ENCODE measurements around the gene SENP5. TPM values are rescaled to one million over a fixed set of nuclear protein-coding genes. Genes with fewer than 3 reads are reported as not detected.
"Not testable (repeated sequence)": the region's sequence is repeated elsewhere in the genome, so short reads cannot be mapped to it uniquely, and the experiment has no call there.

Gene SENP5
- total RNA-seq, 1 experiment from 2014 or later, result 27.6 TPM

DNA sequence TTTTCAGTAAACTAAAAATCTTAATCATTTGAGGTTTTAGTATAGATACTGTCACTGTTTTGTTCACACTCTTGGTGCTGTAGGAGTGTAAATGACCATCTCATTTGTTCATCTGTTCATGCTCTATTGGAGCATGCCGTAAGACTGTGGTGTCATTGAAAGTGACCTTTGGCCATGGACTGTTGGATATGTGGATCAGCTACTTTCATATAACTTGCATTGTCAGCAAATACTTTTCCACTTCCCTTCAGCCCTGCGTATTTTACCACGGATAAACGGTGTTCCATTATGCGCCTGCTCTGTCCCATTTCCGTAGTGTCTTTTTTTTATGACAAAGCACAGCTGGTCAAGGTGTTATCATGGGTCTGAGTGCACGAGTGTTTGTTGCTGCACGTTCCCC is 32.6 kb upstream of the SENP5 start:
- H3K79me2 ChIP-seq (ENCODE audit: insufficient read depth, low read length), result no peaks in the 10 kb centered on the region
- H4K20me1 ChIP-seq (ENCODE audit: insufficient read depth), result no peaks in the 10 kb centered on the region
- TF ChIP-seq POLR2A (IDR thresholded peaks at IDR 0.05; ENCODE audit: borderline replicate concordance, extremely low read depth, insufficient read depth, insufficient read length) (no peak), JUND (IDR thresholded peaks at IDR 0.05) (no peak), YY1 (IDR thresholded peaks at IDR 0.05; ENCODE audit: extremely low read depth, insufficient replicate concordance, low read depth, low read length) (no peak), ZNF274 (IDR thresholded peaks at IDR 0.05; ENCODE audit: low read depth, low read length) (no peak), POLR2AphosphoS5 (IDR thresholded peaks at IDR 0.05; ENCODE audit: low read depth, low read length) (no peak), SIN3A (IDR thresholded peaks at IDR 0.05; ENCODE audit: low read depth) (no peak), ELF1 (IDR thresholded peaks at IDR 0.05; ENCODE audit: borderline replicate concordance, low read depth) (no peak), ZFX (IDR thresholded peaks at IDR 0.05) (no peak), EZH2phosphoT487 (IDR thresholded peaks at IDR 0.05; ENCODE audit: borderline replicate concordance) (no peak), CEBPB (IDR thresholded peaks at IDR 0.05; ENCODE audit: low read depth) (no peak), CBX3 (IDR thresholded peaks at IDR 0.05; ENCODE audit: low read depth) (no peak), FOSL1 (IDR thresholded peaks at IDR 0.05; ENCODE audit: low read depth) (no peak), SRF (IDR thresholded peaks at IDR 0.05; ENCODE audit: low read depth) (no peak), RAD21 (IDR thresholded peaks at IDR 0.05; ENCODE audit: low read depth) (no peak), SP1 (IDR thresholded peaks at IDR 0.05; ENCODE audit: low read depth) (no peak), TCF7L2 (IDR thresholded peaks at IDR 0.05; ENCODE audit: borderline replicate concordance, extremely low read depth, insufficient read depth, insufficient read length) (no peak)
- TF ChIP-seq, protein P1, sequence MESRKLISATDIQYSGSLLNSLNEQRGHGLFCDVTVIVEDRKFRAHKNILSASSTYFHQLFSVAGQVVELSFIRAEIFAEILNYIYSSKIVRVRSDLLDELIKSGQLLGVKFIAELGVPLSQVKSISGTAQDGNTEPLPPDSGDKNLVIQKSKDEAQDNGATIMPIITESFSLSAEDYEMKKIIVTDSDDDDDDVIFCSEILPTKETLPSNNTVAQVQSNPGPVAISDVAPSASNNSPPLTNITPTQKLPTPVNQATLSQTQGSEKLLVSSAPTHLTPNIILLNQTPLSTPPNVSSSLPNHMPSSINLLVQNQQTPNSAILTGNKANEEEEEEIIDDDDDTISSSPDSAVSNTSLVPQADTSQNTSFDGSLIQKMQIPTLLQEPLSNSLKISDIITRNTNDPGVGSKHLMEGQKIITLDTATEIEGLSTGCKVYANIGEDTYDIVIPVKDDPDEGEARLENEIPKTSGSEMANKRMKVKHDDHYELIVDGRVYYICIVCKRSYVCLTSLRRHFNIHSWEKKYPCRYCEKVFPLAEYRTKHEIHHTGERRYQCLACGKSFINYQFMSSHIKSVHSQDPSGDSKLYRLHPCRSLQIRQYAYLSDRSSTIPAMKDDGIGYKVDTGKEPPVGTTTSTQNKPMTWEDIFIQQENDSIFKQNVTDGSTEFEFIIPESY (IDR thresholded peaks at IDR 0.05; ENCODE audit: extremely low read depth, insufficient replicate concordance, low read length), result no peak
- TF ChIP-seq, protein P2, sequence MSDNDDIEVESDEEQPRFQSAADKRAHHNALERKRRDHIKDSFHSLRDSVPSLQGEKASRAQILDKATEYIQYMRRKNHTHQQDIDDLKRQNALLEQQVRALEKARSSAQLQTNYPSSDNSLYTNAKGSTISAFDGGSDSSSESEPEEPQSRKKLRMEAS (IDR thresholded peaks at IDR 0.05), result no peak
- TF ChIP-seq, protein P3, sequence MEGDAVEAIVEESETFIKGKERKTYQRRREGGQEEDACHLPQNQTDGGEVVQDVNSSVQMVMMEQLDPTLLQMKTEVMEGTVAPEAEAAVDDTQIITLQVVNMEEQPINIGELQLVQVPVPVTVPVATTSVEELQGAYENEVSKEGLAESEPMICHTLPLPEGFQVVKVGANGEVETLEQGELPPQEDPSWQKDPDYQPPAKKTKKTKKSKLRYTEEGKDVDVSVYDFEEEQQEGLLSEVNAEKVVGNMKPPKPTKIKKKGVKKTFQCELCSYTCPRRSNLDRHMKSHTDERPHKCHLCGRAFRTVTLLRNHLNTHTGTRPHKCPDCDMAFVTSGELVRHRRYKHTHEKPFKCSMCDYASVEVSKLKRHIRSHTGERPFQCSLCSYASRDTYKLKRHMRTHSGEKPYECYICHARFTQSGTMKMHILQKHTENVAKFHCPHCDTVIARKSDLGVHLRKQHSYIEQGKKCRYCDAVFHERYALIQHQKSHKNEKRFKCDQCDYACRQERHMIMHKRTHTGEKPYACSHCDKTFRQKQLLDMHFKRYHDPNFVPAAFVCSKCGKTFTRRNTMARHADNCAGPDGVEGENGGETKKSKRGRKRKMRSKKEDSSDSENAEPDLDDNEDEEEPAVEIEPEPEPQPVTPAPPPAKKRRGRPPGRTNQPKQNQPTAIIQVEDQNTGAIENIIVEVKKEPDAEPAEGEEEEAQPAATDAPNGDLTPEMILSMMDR (IDR thresholded peaks at IDR 0.05 in 2 of 3, conservative IDR thresholded peaks at IDR 0.05 in 1 of 3; ENCODE audit: borderline replicate concordance in 1 of 3, insufficient read depth in 1 of 3, low read depth in 2 of 3, low read length in 2 of 3), result no peak
- no peak overlapping the region for H3K9ac ChIP-seq (ENCODE audit: low read length)
- no peak overlapping the region for H3K4me3 ChIP-seq (replicated peaks in 1 of 2; ENCODE audit: low read depth in 1 of 2, low read length in 2 of 2)
- BruUV-seq (replicated peaks), result no TSS peak
- ATAC-seq (no peak), DNase-seq (ENCODE audit: low read depth, low spot score) (no peak)
- no peak overlapping the region for H3K27ac ChIP-seq (ENCODE audit: low read depth, low read length)
- no peaks in the 10 kb centered on the region for H3K9me3 ChIP-seq (ENCODE audit: control insufficient read depth in 1 of 2, insufficient read depth in 1 of 2, low read depth in 1 of 2, low read length in 2 of 2)
- ChIA-PET CTCF (no interaction called here), POLR2A (interaction anchor here (0.7 kb wide), 1 partner anchor 60 kb away, joined by 3 read pairs; no protein-coding TSS in a partner anchor), RAD21 (ENCODE audit: low non-redundant PET in 1 of 2, low total read pairs in 2 of 2, uncharacterized antibody in 2 of 2, unreplicated experiment in 2 of 2) (no interaction called here)
- H3K36me3 ChIP-seq (ENCODE audit: control insufficient read depth in 1 of 2, insufficient read depth in 2 of 2, low read length in 2 of 2), result peaks cover 0 to 3% of the 10 kb centered on the region in 2 experiments; a peak in 1 of 4 replicates
- no peak overlapping the region for H3K4me2 ChIP-seq (ENCODE audit: low read length)
- H3K9me2 ChIP-seq (ENCODE audit: insufficient read depth), result no peaks in the 10 kb centered on the region
- H2AFZ ChIP-seq (ENCODE audit: low read depth, low read length, poor library complexity, severe bottlenecking), result no peak overlapping the region
- H3K4me1 ChIP-seq (ENCODE audit: control insufficient read depth in 1 of 2, insufficient read depth in 2 of 2, low read length in 2 of 2), result no peaks in the 10 kb centered on the region
- no peaks in the 10 kb centered on the region for H3K27me3 ChIP-seq (ENCODE audit: insufficient read depth, low read length)
- intact Hi-C loops (cut with micrococcal nuclease), result no loop called here

DNA sequence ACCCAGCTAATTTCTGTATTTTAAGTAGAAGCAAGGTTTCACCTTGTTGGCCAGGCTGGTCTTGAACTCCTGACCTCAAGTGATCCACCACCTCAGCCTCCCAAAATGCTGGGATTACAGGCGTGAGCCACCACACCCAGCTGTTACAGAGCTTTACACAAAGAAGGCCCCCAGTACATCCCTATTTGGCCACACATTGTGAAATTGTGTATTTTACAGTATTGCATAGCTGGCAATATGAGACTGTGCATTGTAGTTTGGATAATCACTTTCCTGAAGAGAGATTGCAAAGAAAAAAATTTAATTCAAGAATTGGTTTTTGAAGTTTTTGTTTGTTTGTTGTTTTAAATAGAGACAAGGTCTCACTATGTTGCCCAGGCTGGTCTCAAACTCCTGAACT is 31.1 kb upstream of the SENP5 start:
- RAD21 ChIA-PET (ENCODE audit: low non-redundant PET in 1 of 2, low total read pairs in 2 of 2, uncharacterized antibody in 2 of 2, unreplicated experiment in 2 of 2); POLR2A ChIA-PET; H3K27me3 ChIP-seq (ENCODE audit: insufficient read depth, low read length); CTCF ChIA-PET; H4K20me1 ChIP-seq (ENCODE audit: insufficient read depth); DNase-seq (ENCODE audit: low read depth, low spot score); H3K9me2 ChIP-seq (ENCODE audit: insufficient read depth); H3K79me2 ChIP-seq (ENCODE audit: insufficient read depth, low read length); intact Hi-C loops (cut with micrococcal nuclease); BruUV-seq (replicated peaks); H3K27ac ChIP-seq (ENCODE audit: low read depth, low read length); ATAC-seq; H3K4me3 ChIP-seq (replicated peaks in 1 of 2; ENCODE audit: low read depth in 1 of 2, low read length in 2 of 2); H3K36me3 ChIP-seq (ENCODE audit: control insufficient read depth in 1 of 2, insufficient read depth in 2 of 2, low read length in 2 of 2); H3K9ac ChIP-seq (ENCODE audit: low read length); H3K4me2 ChIP-seq (ENCODE audit: low read length); H2AFZ ChIP-seq (ENCODE audit: low read depth, low read length, poor library complexity, severe bottlenecking); H3K9me3 ChIP-seq (ENCODE audit: control insufficient read depth in 1 of 2, insufficient read depth in 1 of 2, low read depth in 1 of 2, low read length in 2 of 2); H3K4me1 ChIP-seq (ENCODE audit: control insufficient read depth in 1 of 2, insufficient read depth in 2 of 2, low read length in 2 of 2): not testable (repeated sequence)

Data from HCT116 (cell line).